Endothelial cell of umbilical vein (primary cell): ENCODE results near the gene SEMA4B. TPM values are rescaled to one million over a fixed set of nuclear protein-coding genes. Genes with fewer than 3 reads are reported as not detected.

Experiments used
- BruUV-seq: library from RNA; stranded (reverse); fragments of 400-500 nt; replicated peaks from 2 replicates; lab custom pipeline; 2021; lab: Mats Ljungman, UMichigan
- CTCF ChIA-PET: fragments of 300-600, 350-600 bp; sonication (Branson Sonifier 250); formaldehyde crosslinking; loops from one replicate; lab custom pipeline; 2021; ENCODE audit warnings: antibody characterized with exemption, inconsistent platforms; lab: Charles Lee
- POLR2A ChIA-PET: fragments of 300-600, 350-600 bp; sonication (Branson Sonifier 250); formaldehyde crosslinking; loops from one replicate; lab custom pipeline; 2021; ENCODE audit warnings: antibody characterized with exemption, inconsistent platforms; lab: Charles Lee
- DNase-seq: peaks from one replicate; pipeline ENCODE4 v3.0.0-alpha.2; 2011; ENCODE audit warnings: low read depth, low spot score
- FAIRE-seq: peaks from 2 replicates; lab custom pipeline; 2011; peaks lifted over from hg19 to GRCh38; lab: Jason Lieb, UNC
- H2AFZ ChIP-seq: 2 replicates; pipeline ENCODE4 v1.6.0; 2012; ENCODE audit warnings: low read depth, low read length, control low read depth, inconsistent platforms
- H3K27ac ChIP-seq: 2 replicates; pipeline ENCODE4 v1.5.1; 2011; ENCODE audit warnings: low read depth, mild to moderate bottlenecking, control low read depth, low read length, moderate library complexity; ENCODE audit not compliant: insufficient read depth
- H3K27me3 ChIP-seq, 2 experiments: 2 replicates each; pipeline versions ENCODE4 v1.6.0 to v1.6.1; 2011; ENCODE audit warnings: low read length in 2 of 2, mixed read lengths in 1 of 2; ENCODE audit not compliant: control insufficient read depth in 2 of 2, insufficient read depth in 2 of 2
- H3K36me3 ChIP-seq, 2 experiments: 2 replicates in 1 of 2; 3 replicates in 1 of 2; pipeline ENCODE4 v1.5.1; 2011; ENCODE audit warnings: low read length in 2 of 2, mild to moderate bottlenecking in 1 of 2, moderate library complexity in 1 of 2; ENCODE audit not compliant: control insufficient read depth in 2 of 2, insufficient read depth in 2 of 2; ENCODE audit errors: extremely low read depth in 1 of 2
- H3K4me1 ChIP-seq: 3 replicates; pipeline ENCODE4 v1.5.1; 2011; ENCODE audit warnings: mild to moderate bottlenecking, low read length; ENCODE audit not compliant: control insufficient read depth, insufficient read depth; ENCODE audit errors: extremely low read depth
- H3K4me2 ChIP-seq: 2 replicates; pipeline ENCODE4 v1.6.1; 2011; ENCODE audit warnings: low read length, control low read depth, mixed read lengths; ENCODE audit not compliant: insufficient read depth
- H3K4me3 ChIP-seq, 3 experiments: fragments of 200-600 bp in 1 of 3; sonication (generic), shearing (Covaris generic) in 1 of 3; replicated peaks in 1 of 3; 2 replicates each; pipeline ENCODE4 v1.5.1; 2011 to 2016; ENCODE audit warnings: control low read depth in 3 of 3, low read length in 3 of 3, mild to moderate bottlenecking in 2 of 3, inconsistent platforms in 1 of 3, low read depth in 1 of 3, moderate library complexity in 1 of 3; ENCODE audit not compliant: insufficient read depth in 1 of 3
- H3K79me2 ChIP-seq: 2 replicates; pipeline ENCODE4 v1.6.0; 2012; ENCODE audit warnings: low read length, inconsistent platforms; ENCODE audit not compliant: control insufficient read depth, insufficient read depth
- H3K9ac ChIP-seq: replicated peaks from 2 replicates; pipeline ENCODE3; 2011; ENCODE audit warnings: low read length, control low read depth; ENCODE audit not compliant: insufficient read depth; ENCODE audit errors: extremely low read depth
- H3K9me1 ChIP-seq: replicated peaks from 3 replicates; pipeline ENCODE4 v1.6.0; 2011; ENCODE audit warnings: mild to moderate bottlenecking, low read length; ENCODE audit not compliant: control insufficient read depth, insufficient read depth; ENCODE audit errors: extremely low read depth
- H3K9me3 ChIP-seq: replicated peaks from 2 replicates; pipeline ENCODE4 v1.5.1; 2012; ENCODE audit warnings: low read length, inconsistent platforms; ENCODE audit not compliant: control insufficient read depth, insufficient read depth
- H4K20me1 ChIP-seq: replicated peaks from 2 replicates; pipeline ENCODE3; 2011; ENCODE audit warnings: mild to moderate bottlenecking, low read length; ENCODE audit not compliant: control insufficient read depth, insufficient read depth; ENCODE audit errors: extremely low read depth
- EZH2 ChIP-seq: IDR thresholded peaks from 2 replicates; pipeline ENCODE4 v1.6.1; 2012; ENCODE audit warnings: borderline replicate concordance, low read depth, mild to moderate bottlenecking, moderate library complexity, low read length, inconsistent platforms; ENCODE audit not compliant: severe bottlenecking
- FOS ChIP-seq: IDR thresholded peaks from 2 replicates; pipeline ENCODE4 v1.6.1; 2011; ENCODE audit warnings: mild to moderate bottlenecking, low read length, moderate library complexity, borderline replicate concordance; ENCODE audit not compliant: insufficient read depth
- GATA2 ChIP-seq: IDR thresholded peaks from 2 replicates; pipeline ENCODE4 v1.7.0; 2011; ENCODE audit warnings: low read depth, mild to moderate bottlenecking, moderate library complexity, mixed read lengths, low read length; ENCODE audit not compliant: insufficient read length, insufficient read depth
- JUN ChIP-seq: IDR thresholded peaks from 2 replicates; pipeline ENCODE4 v1.6.1; 2011; ENCODE audit warnings: borderline replicate concordance, low read depth; ENCODE audit not compliant: insufficient read length, insufficient read depth
- MAX ChIP-seq: IDR thresholded peaks from 2 replicates; pipeline ENCODE4 v1.6.1; 2011; ENCODE audit not compliant: insufficient read depth, insufficient read length
- MYC ChIP-seq: IDR thresholded peaks from one replicate; pipeline ENCODE4 v1.6.1; 2011; ENCODE audit warnings: mild to moderate bottlenecking, low read depth, low read length
- POLR2A ChIP-seq: IDR thresholded peaks from 2 replicates; pipeline ENCODE4 v1.6.1; 2012; ENCODE audit warnings: low read depth, mild to moderate bottlenecking, control low read depth, low read length
- POLR2AphosphoS5 ChIP-seq: IDR thresholded peaks from 2 replicates; pipeline ENCODE4 v1.6.1; 2012; ENCODE audit warnings: low read depth, mild to moderate bottlenecking, control low read depth, low read length, moderate library complexity; ENCODE audit not compliant: insufficient read depth
- dilution Hi-C: fragments of 300-500 bp; cut with MboI; formaldehyde crosslinking; loops from one replicate; pipeline ENCODE4 v1.15.0; 2019; ENCODE audit warnings: low sequenced_read_pairs; ENCODE audit not compliant: extremely low pct_ligation_motif_present
- intact Hi-C: fragments of 100-400 bp; cut with micrococcal nuclease; formaldehyde crosslinking; loops from one replicate; pipeline ENCODE4 v1.10.0; 2022
- polyA plus RNA-seq, 4 experiments: library from polyadenylated mRNA; depleted of rRNA in 3 of 4; stranded (reverse) in 3 of 4; unstranded in 1 of 4; fragments of >200 nt; gene quantifications; 2 replicates each; pipeline versions ENCODE4 v1.2.1 to v1.2.3, GENCODE V29; 2011 to 2012; ENCODE audit warnings: missing spikeins in 1 of 4
- total RNA-seq: library from RNA; stranded (reverse); gene quantifications from 2 replicates; pipeline ENCODE4 v1.2.3, GENCODE V29; 2021
- TF ChIP-seq, protein P1 (sequence below), 2 donors: IDR thresholded peaks; 1 replicate in 1 of 2; 2 replicates in 1 of 2; pipeline ENCODE4 v1.5.1; 2011; ENCODE audit warnings: low read length in 2 of 2, mild to moderate bottlenecking in 2 of 2, moderate library complexity in 2 of 2, control low read depth in 1 of 2, inconsistent platforms in 1 of 2, low read depth in 1 of 2; ENCODE audit not compliant: insufficient read depth in 1 of 2; ENCODE audit errors: extremely low read depth in 1 of 2

SEMA4B gene
- total and polyA plus RNA-seq, 2 donors (not counting 3 experiments of a cell fraction or from before 2014, with no cell fraction given): 6.1 to 7.1 TPM

DNA sequence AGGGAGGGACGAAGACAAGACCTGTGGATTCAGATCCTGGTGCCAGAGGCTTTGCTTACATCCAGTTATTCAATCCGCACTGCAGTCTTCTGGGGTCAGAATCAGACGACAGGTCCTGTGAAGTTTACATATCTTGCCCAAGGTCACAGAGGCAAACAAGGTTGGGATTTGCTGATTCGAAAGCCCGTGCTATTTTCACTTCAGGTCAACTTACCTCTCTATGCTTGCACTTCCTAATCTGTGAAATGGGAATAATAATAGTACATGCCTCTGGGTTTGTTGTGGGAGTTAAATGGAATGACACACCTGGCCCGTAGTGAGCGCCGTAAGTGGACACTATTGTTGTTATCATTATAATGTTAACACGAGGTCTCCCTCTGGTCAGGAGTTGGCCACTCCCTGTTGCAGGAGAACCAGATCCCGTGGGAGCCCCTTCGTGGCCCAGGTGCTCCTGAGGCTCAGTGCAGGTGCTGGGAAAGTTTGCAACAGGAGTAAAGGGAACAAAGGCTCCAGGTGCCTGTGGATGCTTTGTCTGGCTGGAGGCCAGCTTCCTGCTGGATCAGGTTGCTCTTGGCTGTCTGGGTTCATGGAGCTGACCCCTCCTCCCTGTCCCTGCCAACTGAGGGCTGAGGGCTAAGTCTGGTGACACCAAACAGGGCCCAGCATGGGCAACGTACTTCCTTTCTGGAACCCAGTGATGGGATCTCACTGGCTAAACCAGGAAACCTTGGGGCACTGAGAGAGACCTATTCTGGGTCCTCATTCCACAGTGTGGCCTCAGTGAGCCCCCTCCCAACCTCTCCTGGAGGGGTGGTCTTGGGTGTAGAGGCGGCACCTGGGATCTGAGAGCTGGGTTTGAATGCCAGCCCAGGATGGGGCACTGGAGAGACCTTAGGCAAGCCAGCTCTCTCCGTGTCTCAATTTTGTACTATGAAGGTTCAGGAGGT, 40.1 kb upstream of the SEMA4B start:
- dilution Hi-C loops (no loop called here), intact Hi-C loops (no loop called here)
- FAIRE-seq: no peak
- H3K27me3 ChIP-seq: no peaks in the 10 kb centered on the region
- TF ChIP-seq POLR2AphosphoS5 (no peak), GATA2 (no peak), FOS (no peak), JUN (no peak), MYC (no peak), EZH2 (no peak), MAX (no peak), POLR2A (no peak)
- TF ChIP-seq, protein P1, sequence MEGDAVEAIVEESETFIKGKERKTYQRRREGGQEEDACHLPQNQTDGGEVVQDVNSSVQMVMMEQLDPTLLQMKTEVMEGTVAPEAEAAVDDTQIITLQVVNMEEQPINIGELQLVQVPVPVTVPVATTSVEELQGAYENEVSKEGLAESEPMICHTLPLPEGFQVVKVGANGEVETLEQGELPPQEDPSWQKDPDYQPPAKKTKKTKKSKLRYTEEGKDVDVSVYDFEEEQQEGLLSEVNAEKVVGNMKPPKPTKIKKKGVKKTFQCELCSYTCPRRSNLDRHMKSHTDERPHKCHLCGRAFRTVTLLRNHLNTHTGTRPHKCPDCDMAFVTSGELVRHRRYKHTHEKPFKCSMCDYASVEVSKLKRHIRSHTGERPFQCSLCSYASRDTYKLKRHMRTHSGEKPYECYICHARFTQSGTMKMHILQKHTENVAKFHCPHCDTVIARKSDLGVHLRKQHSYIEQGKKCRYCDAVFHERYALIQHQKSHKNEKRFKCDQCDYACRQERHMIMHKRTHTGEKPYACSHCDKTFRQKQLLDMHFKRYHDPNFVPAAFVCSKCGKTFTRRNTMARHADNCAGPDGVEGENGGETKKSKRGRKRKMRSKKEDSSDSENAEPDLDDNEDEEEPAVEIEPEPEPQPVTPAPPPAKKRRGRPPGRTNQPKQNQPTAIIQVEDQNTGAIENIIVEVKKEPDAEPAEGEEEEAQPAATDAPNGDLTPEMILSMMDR (IDR thresholded peaks at IDR 0.05; ENCODE audit: extremely low read depth in 1 of 2, insufficient read depth in 1 of 2, low read depth in 1 of 2, low read length in 2 of 2): no peak
- no peak overlapping the region for H3K4me3 ChIP-seq
- no peaks in the 10 kb centered on the region for H4K20me1 ChIP-seq
- no peaks in the 10 kb centered on the region for H3K9me1 ChIP-seq
- no peaks in the 10 kb centered on the region for H3K79me2 ChIP-seq
- H3K4me1 ChIP-seq: peaks cover 21% of the 10 kb centered on the region
- H3K36me3 ChIP-seq: no peaks in the 10 kb centered on the region
- no peak overlapping the region for H3K27ac ChIP-seq
- CTCF ChIA-PET: interaction anchor here (0.8 to 1.9 kb wide), 5 partner anchors 45 to 321 kb away, joined by 3 to 5 read pairs (median 3); partner anchors contain the start of gene CIB1
- no peak for DNase-seq
- BruUV-seq: no TSS peak
- POLR2A ChIA-PET: no interaction called here
- H3K9me3 ChIP-seq: no peaks in the 10 kb centered on the region
- no peak overlapping the region for H3K9ac ChIP-seq
- H3K4me2 ChIP-seq: no peak overlapping the region
- no peak overlapping the region for H2AFZ ChIP-seq
